Right atrium auricular region (tissue), 2 donors: Measurements from ENCODE around the gene PTK6. TPM values are rescaled to one million over a fixed set of nuclear protein-coding genes. Genes with fewer than 3 reads are reported as not detected.

ENCODE experiments used
- DNase-seq: peaks from one replicate; pipeline ENCODE4 v3.0.0-alpha.2; 2019; ENCODE audit warnings: low spot score
- H3K27ac ChIP-seq, 2 donors: fragments of 200-600 bp; sonication (generic); 1 replicate in 1 of 2; 2 replicates in 1 of 2; pipeline ENCODE4 v1.5.1; 2016 to 2019
- H3K27me3 ChIP-seq, 2 donors: fragments of 200-600 bp; sonication (generic); one replicate each; pipeline versions ENCODE4 v1.5.1 to v1.6.0; 2017 to 2019
- H3K36me3 ChIP-seq: fragments of 200-600 bp; sonication (generic); one replicate; pipeline ENCODE4 v1.5.1; 2016
- H3K4me1 ChIP-seq, 2 donors: fragments of 200-600 bp; sonication (generic); one replicate each; pipeline versions ENCODE4 v1.5.1 to v1.6.0; 2017 to 2019
- H3K4me3 ChIP-seq, 2 donors: fragments of 200-600 bp; sonication (generic); 1 replicate in 1 of 2; 2 replicates in 1 of 2; pipeline ENCODE4 v1.5.1; 2017 to 2019; ENCODE audit warnings: mild to moderate bottlenecking in 1 of 2, moderate library complexity in 1 of 2
- H3K9me3 ChIP-seq, 2 donors: fragments of 200-600 bp; sonication (generic); one replicate each; pipeline ENCODE4 v1.5.1; 2019
- total RNA-seq, 2 donors: library from RNA; depleted of rRNA; stranded (reverse); fragments of >200 nt; gene quantifications; one replicate each; pipeline ENCODE4 v1.1.0, GENCODE V29; 2016
- TF ChIP-seq, protein P1 (sequence below), 2 donors: fragments of 200-600 bp; sonication (generic); IDR thresholded peaks; one replicate each; pipeline ENCODE4 v1.5.1; 2019; ENCODE audit warnings: antibody characterized with exemption in 2 of 2

Gene PTK6
- total RNA-seq, 2 donors from 2014 or later, result not detected

DNA sequence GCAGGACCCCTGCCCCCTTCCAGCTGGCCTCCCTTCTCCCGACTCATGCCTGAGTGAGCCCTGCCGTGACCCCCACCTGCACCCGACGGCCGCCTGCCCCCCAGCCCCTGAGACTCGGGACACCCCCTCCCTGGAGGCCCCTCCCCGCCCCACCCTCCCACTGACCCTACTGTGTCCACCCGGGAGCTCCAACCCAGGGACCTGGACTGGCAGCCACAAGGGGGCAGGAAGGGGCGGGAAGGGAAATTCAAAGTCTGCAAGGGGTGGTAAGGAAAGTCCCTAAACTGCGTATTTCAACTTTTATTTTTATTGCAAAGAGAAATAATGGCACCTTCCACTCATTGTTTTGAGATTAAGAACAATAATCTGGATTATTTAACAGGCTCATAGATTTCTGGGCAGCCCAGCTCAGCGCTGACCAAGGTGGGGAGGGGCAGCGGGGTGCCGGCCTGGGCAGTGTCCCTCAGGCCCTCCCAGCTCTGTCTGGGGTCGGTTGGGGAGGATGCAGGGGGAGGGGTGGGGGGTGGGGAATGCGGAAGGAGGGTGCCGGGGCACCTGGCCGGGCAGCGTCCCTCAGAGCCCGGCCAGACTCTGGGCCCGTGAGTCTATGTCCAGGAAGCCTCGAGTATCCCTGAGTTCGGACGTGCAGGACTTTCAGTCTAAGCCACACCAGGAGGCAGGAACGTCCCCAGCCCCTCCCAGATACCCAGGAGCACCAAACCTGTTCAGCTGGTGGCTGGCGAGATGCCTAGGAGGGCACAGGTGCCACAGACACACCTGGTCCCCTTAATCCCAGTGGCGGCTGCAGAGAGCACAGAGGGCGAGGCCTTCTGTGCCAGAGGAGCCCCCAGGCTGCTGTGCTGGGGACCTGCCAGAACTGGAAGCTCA is 1.3 kb upstream of the PTK6 start:
- no peak for DNase-seq
- Histone ChIP-seq H3K4me1 (peaks cover 0 to 16% of the 10 kb centered on the region in 2 donors), H3K9me3 (no peaks in the 10 kb centered on the region), H3K4me3 (peak overlapping the region in 1 of 2 donors; percentile 43), H3K36me3 (no peaks in the 10 kb centered on the region), H3K27me3 (no peaks in the 10 kb centered on the region), H3K27ac (no peak overlapping the region)
- TF ChIP-seq, protein P1, sequence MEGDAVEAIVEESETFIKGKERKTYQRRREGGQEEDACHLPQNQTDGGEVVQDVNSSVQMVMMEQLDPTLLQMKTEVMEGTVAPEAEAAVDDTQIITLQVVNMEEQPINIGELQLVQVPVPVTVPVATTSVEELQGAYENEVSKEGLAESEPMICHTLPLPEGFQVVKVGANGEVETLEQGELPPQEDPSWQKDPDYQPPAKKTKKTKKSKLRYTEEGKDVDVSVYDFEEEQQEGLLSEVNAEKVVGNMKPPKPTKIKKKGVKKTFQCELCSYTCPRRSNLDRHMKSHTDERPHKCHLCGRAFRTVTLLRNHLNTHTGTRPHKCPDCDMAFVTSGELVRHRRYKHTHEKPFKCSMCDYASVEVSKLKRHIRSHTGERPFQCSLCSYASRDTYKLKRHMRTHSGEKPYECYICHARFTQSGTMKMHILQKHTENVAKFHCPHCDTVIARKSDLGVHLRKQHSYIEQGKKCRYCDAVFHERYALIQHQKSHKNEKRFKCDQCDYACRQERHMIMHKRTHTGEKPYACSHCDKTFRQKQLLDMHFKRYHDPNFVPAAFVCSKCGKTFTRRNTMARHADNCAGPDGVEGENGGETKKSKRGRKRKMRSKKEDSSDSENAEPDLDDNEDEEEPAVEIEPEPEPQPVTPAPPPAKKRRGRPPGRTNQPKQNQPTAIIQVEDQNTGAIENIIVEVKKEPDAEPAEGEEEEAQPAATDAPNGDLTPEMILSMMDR (IDR thresholded peaks at IDR 0.05), result peak in 1 of 2 donors; percentile 52

DNA sequence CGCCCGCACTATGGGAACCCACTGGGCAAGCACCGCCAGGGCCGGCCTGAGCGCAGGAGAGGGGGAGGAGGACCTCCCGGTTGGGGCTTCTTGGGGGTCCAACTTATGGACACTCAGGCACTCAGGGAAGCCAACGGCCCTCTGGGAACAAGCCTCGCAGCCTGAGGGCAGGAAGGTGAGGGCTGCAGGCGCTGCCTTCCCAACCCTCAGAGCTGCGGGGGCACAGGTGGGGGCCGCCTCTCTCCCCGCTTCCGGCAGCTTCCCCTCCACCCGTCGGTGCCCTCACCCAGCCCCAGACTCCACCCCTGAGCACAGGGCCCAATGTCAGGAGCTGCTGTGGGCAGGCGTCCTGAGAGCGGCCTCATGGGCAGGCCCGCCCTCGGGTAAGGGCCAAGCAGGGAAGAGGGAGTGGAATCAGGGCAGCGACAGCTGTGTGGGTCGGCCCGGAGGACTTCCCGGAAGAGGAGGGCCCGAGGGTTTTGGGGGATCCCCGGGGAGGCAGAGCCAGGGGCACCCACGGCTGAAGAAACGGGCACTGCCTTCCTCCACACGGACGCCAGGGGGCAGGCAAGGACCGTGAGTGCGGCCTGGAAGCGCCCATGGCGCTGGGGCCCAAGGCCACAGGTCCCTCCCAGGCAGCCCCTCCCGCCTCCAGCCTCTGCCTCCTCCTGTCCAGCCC is 488 bp upstream of the PTK6 start:
- Histone ChIP-seq H3K36me3 (no peaks in the 10 kb centered on the region), H3K27me3 (no peaks in the 10 kb centered on the region), H3K9me3 (no peaks in the 10 kb centered on the region), H3K27ac (no peak overlapping the region), H3K4me3 (peak overlapping the region in 1 of 2 donors; percentile 43), H3K4me1 (peaks cover 0 to 16% of the 10 kb centered on the region in 2 donors)
- TF ChIP-seq, protein P1 (IDR thresholded peaks at IDR 0.05), result peak; percentile 92 to 95
- DNase-seq, result peak; percentile 82

DNA sequence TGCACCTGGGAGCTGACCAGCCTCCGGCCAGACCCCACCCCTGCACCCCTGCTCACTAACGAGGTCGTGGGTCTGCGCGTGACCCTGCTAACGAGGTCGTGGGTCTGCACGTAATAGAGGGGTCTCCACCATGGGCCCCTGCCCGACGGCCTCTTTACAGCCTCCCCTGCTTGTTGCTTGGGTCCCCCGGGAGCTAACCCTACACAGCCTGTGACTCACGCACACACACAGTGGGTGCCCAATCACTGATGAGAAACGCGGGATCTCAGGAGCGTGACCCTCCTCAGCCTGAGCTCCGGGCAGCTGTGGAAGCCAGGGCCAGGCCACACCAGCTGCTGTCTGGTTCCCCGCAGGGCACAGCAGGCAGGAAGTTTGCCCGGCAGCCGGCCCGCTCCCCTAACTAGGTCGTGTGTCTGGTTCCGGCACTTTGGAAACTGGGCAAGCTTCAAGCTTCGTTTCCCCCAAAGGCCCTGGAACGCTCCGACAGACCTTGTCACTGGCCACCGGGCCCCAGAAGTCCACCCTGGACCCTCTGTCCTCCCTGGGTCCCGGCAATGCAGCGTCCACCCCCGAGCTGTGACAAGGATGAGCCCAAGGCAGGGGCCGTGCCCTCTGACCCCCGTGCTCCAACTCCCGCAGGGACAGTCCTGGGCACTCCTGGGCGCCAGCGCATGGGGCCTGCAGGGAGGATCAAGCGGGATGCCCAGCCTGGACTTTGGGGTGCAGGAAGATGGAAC is 767 bp downstream of the PTK6 start:
- Histone ChIP-seq H3K4me1 (peaks cover 0 to 16% of the 10 kb centered on the region in 2 donors), H3K9me3 (no peaks in the 10 kb centered on the region), H3K27me3 (no peaks in the 10 kb centered on the region), H3K4me3 (no peak overlapping the region), H3K36me3 (no peaks in the 10 kb centered on the region), H3K27ac (no peak overlapping the region)
- TF ChIP-seq, protein P1 (IDR thresholded peaks at IDR 0.05), result no peak
- DNase-seq, result no peak

DNA sequence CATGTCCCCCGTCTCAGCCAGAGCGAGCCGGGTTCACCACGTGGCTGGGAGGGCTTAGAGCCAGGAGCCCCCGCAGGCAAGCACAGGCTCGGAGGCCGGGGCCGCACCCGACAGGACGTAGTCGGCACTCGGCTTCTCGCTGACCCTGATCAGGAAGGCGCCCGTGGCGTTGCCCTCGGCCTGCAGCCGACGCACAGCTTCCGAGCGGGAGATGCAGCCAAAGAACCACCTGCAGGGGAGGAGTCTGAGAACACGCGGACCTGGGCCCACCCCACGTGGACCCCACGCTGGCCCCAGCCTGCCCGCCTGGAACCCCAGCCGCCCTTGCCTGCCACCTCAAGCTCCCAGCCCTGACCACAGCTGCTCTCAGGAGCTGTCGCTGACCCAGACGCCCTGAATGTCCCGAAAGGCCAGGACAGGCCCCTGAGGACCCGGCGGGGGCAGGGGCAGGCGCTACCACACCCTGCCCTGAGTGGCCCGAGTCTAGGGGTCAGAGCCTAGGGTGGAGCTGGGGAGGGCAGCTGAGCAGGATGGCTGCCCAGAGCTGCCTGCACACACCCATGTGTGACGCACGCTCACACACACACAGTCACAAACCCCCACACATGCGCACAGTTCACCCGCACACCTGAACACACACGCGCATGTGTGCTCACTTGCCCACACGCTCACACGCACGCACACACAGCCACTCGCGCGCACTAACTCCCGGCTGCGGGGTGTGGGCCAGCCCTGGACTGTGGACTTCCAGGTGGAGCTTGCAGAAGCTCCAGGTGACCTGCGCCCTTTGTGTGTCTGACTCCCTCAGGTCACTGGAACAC is 2.1 kb downstream of the PTK6 start:
- TF ChIP-seq, protein P1 (IDR thresholded peaks at IDR 0.05), result no peak
- Histone ChIP-seq H3K27ac (no peak overlapping the region), H3K4me3 (no peak overlapping the region), H3K36me3 (no peaks in the 10 kb centered on the region), H3K27me3 (no peaks in the 10 kb centered on the region), H3K4me1 (peaks cover 0 to 16% of the 10 kb centered on the region in 2 donors), H3K9me3 (no peaks in the 10 kb centered on the region)
- DNase-seq, result no peak

DNA sequence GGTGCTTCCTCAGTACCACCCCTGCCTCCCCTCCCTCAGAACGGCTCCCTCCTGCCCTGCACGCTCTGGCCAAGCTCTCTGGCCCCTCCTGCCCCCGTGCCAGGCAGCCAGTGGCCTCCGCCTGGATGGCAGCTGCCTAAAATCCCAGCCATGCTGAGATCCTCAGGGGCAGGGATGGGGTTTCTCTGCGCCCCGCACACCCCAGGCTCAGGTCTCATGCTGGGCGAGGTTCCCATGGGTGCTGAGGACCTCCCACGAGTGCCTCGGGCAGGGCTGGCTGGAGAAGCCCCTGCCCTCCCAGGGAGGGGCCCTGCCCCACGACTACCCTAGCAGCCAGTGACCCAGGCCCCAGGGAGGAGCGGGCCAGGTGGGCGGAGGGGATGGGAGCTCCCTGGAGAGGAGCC is 2.7 kb downstream of the PTK6 start:
- Histone ChIP-seq H3K36me3 (no peaks in the 10 kb centered on the region), H3K27ac (no peak overlapping the region), H3K4me1 (peaks cover 0 to 16% of the 10 kb centered on the region in 2 donors), H3K4me3 (no peak overlapping the region), H3K27me3 (no peaks in the 10 kb centered on the region), H3K9me3 (no peaks in the 10 kb centered on the region)
- DNase-seq, result no peak
- TF ChIP-seq, protein P1 (IDR thresholded peaks at IDR 0.05), result no peak
